Measurements from ENCODE around the gene EML4. TPM values are rescaled to one million over a fixed set of nuclear protein-coding genes. Genes with fewer than 3 reads are reported as not detected.

The EML4 gene
- total RNA-seq, 1 donor from 2014 or later: 68.2 TPM

DNA sequence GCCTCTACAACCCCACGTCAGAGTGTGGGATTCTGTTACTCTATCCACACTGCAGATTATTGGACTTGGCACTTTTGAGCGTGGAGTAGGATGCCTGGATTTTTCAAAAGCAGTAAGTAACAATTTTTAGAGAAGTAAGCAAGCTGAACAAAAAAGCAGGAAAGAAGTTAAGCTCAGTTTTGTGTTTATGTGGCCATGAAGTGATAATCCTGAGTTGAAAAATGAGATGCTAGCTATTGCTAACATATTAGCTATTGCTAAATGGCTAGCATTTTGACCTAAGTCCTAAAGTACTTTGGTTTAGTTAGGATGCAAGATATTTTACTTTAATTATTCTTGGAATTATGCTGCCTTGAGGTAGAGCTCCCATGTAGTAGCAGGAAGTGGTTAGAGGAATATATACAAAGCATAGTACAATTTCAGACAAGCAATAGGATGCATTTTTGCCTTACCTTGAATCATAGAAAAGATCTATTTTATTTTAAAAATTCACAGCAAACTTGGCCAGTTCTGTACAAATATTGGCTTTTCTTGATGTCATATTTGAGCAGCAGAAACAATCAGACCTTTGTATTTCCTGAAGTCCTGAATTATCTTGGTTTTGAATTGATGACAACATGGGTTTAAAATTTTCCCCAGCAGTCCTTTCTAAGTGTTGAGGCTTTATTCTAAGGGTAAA lies 117.3 kb downstream of the EML4 start:
- Histone ChIP-seq H3K4me1 (ENCODE audit: insufficient read depth, low read length) (no peaks in the 10 kb centered on the region), H3K4me2 (ENCODE audit: low read length) (no peak overlapping the region), H3K79me2 (ENCODE audit: insufficient read depth, low read length) (no peaks in the 10 kb centered on the region), H3K9me3 (ENCODE audit: insufficient read depth, low read depth, low read length) (no peaks in the 10 kb centered on the region), H3K27me3 (ENCODE audit: insufficient read depth, low read length) (no peaks in the 10 kb centered on the region), H3K9ac (ENCODE audit: low read length) (no peak overlapping the region), H3K27ac (ENCODE audit: low read depth, low read length) (no peak overlapping the region), H2AFZ (ENCODE audit: low read depth, low read length) (no peak overlapping the region), H3K36me3 (ENCODE audit: insufficient read depth, low read length) (peaks cover 5% of the 10 kb centered on the region), H3K4me3 (ENCODE audit: insufficient read depth, low read depth, low read length) (no peak overlapping the region), H4K20me1 (ENCODE audit: insufficient read depth, low read length) (no peaks in the 10 kb centered on the region)
- TF ChIP-seq EZH2 (IDR thresholded peaks at IDR 0.05; ENCODE audit: insufficient read depth, low read length) (no peak), CTCF (IDR thresholded peaks at IDR 0.05; ENCODE audit: insufficient read depth, low read depth, low read length) (no peak)
- DNase-seq (ENCODE audit: low read depth) (peak; percentile 64), FAIRE-seq (no peak)
- Mint-ChIP-seq H3K4me1 (ENCODE audit: low read depth, unreplicated experiment) (peaks cover 9% of the 10 kb centered on the region), H3K27ac (ENCODE audit: unreplicated experiment) (peak overlapping the region; percentile 49), H3K27me3 (ENCODE audit: low read depth, unreplicated experiment) (no peaks in the 10 kb centered on the region), H3K36me3 (ENCODE audit: low read depth, unreplicated experiment) (peaks cover 4% of the 10 kb centered on the region), H3K4me3 (ENCODE audit: unreplicated experiment) (no peak overlapping the region), H3K9me3 (ENCODE audit: unreplicated experiment) (no peaks in the 10 kb centered on the region)

- no peak overlapping the region for H3K9ac ChIP-seq (ENCODE audit: low read length)
- H2AFZ ChIP-seq (ENCODE audit: low read depth, low read length): no peak overlapping the region
- H3K79me2 ChIP-seq (ENCODE audit: insufficient read depth, low read length): no peaks in the 10 kb centered on the region
- DNase-seq (ENCODE audit: low read depth) (no peak), FAIRE-seq (no peak)
- H3K9me3 ChIP-seq (ENCODE audit: insufficient read depth, low read depth, low read length): no peaks in the 10 kb centered on the region
- peaks cover 9% of the 10 kb centered on the region for H3K4me1 Mint-ChIP-seq (ENCODE audit: low read depth, unreplicated experiment)
- peaks cover 4% of the 10 kb centered on the region for H3K36me3 Mint-ChIP-seq (ENCODE audit: low read depth, unreplicated experiment)
- H3K9me3 Mint-ChIP-seq (ENCODE audit: unreplicated experiment): no peaks in the 10 kb centered on the region
- H4K20me1 ChIP-seq (ENCODE audit: insufficient read depth, low read length): no peaks in the 10 kb centered on the region
- H3K4me1 ChIP-seq (ENCODE audit: insufficient read depth, low read length): no peaks in the 10 kb centered on the region
- H3K36me3 ChIP-seq (ENCODE audit: insufficient read depth, low read length): peaks cover 9% of the 10 kb centered on the region
- H3K4me2 ChIP-seq (ENCODE audit: low read length): no peak overlapping the region
- no peak overlapping the region for H3K4me3 ChIP-seq (ENCODE audit: insufficient read depth, low read depth, low read length)
- H3K27me3 ChIP-seq (ENCODE audit: insufficient read depth, low read length): no peaks in the 10 kb centered on the region
- TF ChIP-seq EZH2 (IDR thresholded peaks at IDR 0.05; ENCODE audit: insufficient read depth, low read length): no peak
- TF ChIP-seq CTCF (IDR thresholded peaks at IDR 0.05; ENCODE audit: insufficient read depth, low read depth, low read length): no peak
- H3K27ac ChIP-seq (ENCODE audit: low read depth, low read length): no peak overlapping the region
- no peak overlapping the region for H3K4me3 Mint-ChIP-seq (ENCODE audit: unreplicated experiment)
- H3K27ac Mint-ChIP-seq (ENCODE audit: unreplicated experiment): no peak overlapping the region
- H3K27me3 Mint-ChIP-seq (ENCODE audit: low read depth, unreplicated experiment): no peaks in the 10 kb centered on the region
Observed at GRCh38 chr2:42288811-42289210, 119.7 kb downstream of the EML4 start.

DNA sequence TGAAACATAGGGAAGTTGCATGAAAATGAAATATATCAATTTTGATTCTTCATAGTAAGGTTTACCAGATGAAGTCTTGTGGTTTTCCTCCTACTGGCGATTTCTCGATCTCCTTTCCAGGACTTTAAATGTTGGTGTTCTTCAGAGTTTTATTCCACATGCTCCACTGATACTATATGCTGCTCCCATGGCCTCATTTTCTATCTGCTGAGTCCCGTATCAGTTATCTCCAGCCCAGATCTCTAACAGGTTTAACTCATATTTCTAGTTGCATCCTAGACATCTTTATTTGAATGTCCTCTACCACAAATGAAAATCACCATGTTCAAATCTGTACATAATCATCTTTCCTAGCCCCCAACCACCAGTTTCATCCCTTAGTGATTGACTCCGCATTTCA lies 120.1 kb downstream of the EML4 start:
- TF ChIP-seq EZH2 (IDR thresholded peaks at IDR 0.05; ENCODE audit: insufficient read depth, low read length): no peak
- TF ChIP-seq CTCF (IDR thresholded peaks at IDR 0.05; ENCODE audit: insufficient read depth, low read depth, low read length): no peak
- FAIRE-seq: no peak

More for the DNA sequence above, 120.1 kb downstream of the EML4 start:
- no peak overlapping the region for H3K4me3 Mint-ChIP-seq (ENCODE audit: unreplicated experiment)
- no peaks in the 10 kb centered on the region for H3K27me3 Mint-ChIP-seq (ENCODE audit: low read depth, unreplicated experiment)
- H3K27me3 ChIP-seq (ENCODE audit: insufficient read depth, low read length): no peaks in the 10 kb centered on the region
- H3K27ac ChIP-seq (ENCODE audit: low read depth, low read length): no peak overlapping the region
- no peak overlapping the region for H2AFZ ChIP-seq (ENCODE audit: low read depth, low read length)
- no peaks in the 10 kb centered on the region for H3K9me3 Mint-ChIP-seq (ENCODE audit: unreplicated experiment)
- DNase-seq (ENCODE audit: low read depth): no peak
- H3K4me3 ChIP-seq (ENCODE audit: insufficient read depth, low read depth, low read length): no peak overlapping the region
- H4K20me1 ChIP-seq (ENCODE audit: insufficient read depth, low read length): no peaks in the 10 kb centered on the region
- no peak overlapping the region for H3K27ac Mint-ChIP-seq (ENCODE audit: unreplicated experiment)
- H3K4me1 Mint-ChIP-seq (ENCODE audit: low read depth, unreplicated experiment): peaks cover 9% of the 10 kb centered on the region
- H3K4me2 ChIP-seq (ENCODE audit: low read length): no peak overlapping the region
- peaks cover 9% of the 10 kb centered on the region for H3K36me3 ChIP-seq (ENCODE audit: insufficient read depth, low read length)
- H3K9me3 ChIP-seq (ENCODE audit: insufficient read depth, low read depth, low read length): no peaks in the 10 kb centered on the region
- H3K79me2 ChIP-seq (ENCODE audit: insufficient read depth, low read length): no peaks in the 10 kb centered on the region
- H3K4me1 ChIP-seq (ENCODE audit: insufficient read depth, low read length): no peaks in the 10 kb centered on the region
- H3K36me3 Mint-ChIP-seq (ENCODE audit: low read depth, unreplicated experiment): peaks cover 4% of the 10 kb centered on the region
- no peak overlapping the region for H3K9ac ChIP-seq (ENCODE audit: low read length)

All from astrocyte (in vitro differentiated cells and primary cell).